Upper lobe of left lung (tissue), 6 donors: Measurements from ENCODE around the gene PPP6R3. TPM values are rescaled to one million over a fixed set of nuclear protein-coding genes. Genes with fewer than 3 reads are reported as not detected.

Experiments used
- ATAC-seq, 2 donors: fragments of 200-7000 bp; cut with Tn5 transposase; one replicate each; pipeline ENCODE4 v1.9.1; 2022; ENCODE audit warnings: mild to moderate bottlenecking in 2 of 2, moderate library complexity in 2 of 2; ENCODE audit not compliant: low FRiP score in 2 of 2
- DNase-seq, 2 donors: peaks; one replicate each; pipeline ENCODE4 v3.0.0-alpha.2; 2019 to 2020
- H3K27ac ChIP-seq, 4 donors: fragments of 200-600 bp; sonication (generic); one replicate each; pipeline ENCODE4 v1.5.1; 2016 to 2019
- H3K27me3 ChIP-seq, 4 donors: fragments of 200-600 bp; sonication (generic); one replicate each; pipeline ENCODE4 v1.5.1; 2017 to 2019
- H3K36me3 ChIP-seq, 4 donors: fragments of 200-600 bp; sonication (generic); one replicate each; pipeline ENCODE4 v1.5.1; 2016 to 2019
- H3K4me1 ChIP-seq, 4 donors: fragments of 200-600 bp; sonication (generic); one replicate each; pipeline ENCODE4 v1.5.1; 2018 to 2019
- H3K4me3 ChIP-seq, 4 donors: fragments of 200-600 bp; sonication (generic); one replicate each; pipeline ENCODE4 v1.5.1; 2017 to 2019; ENCODE audit warnings: mild to moderate bottlenecking in 2 of 4, moderate library complexity in 1 of 4
- H3K9me3 ChIP-seq, 4 donors: fragments of 200-600 bp; sonication (generic); one replicate each; pipeline ENCODE4 v1.5.1; 2018 to 2019
- EP300 ChIP-seq, 4 donors: sonication (generic); formaldehyde crosslinking; IDR thresholded peaks; one replicate each; pipeline ENCODE4 v1.5.1; 2017; ENCODE audit warnings: antibody characterized with exemption in 4 of 4, control low read depth in 2 of 4
- POLR2A ChIP-seq, 4 donors: fragments of 450-650 bp; IDR thresholded peaks; one replicate each; pipeline ENCODE4 v1.5.1; 2016 to 2017; ENCODE audit warnings: antibody characterized with exemption in 4 of 4, mild to moderate bottlenecking in 2 of 4
- POLR2AphosphoS5 ChIP-seq, 2 donors: sonication (generic); formaldehyde crosslinking; IDR thresholded peaks; one replicate each; pipeline ENCODE4 v1.5.1; 2017; ENCODE audit warnings: antibody characterized with exemption in 2 of 2
- WGBS, 2 donors: methylation state at CpG; one replicate each; pipeline ENCODE4 v1.1.5; 2017 to 2018; 5-methylcytosine and 5-hydroxymethylcytosine counted together
- total RNA-seq, 6 donors: library from RNA; depleted of rRNA in 4 of 6; stranded (reverse); fragments of >200 nt in 4 of 6; gene quantifications; one replicate each; pipeline versions ENCODE4 v1.1.0 to v1.2.1, GENCODE V29; 2016 to 2021
- TF ChIP-seq, protein P1 (sequence below), 6 experiments: fragments of 450-650 bp in 4 of 6; fragments of 200-600 bp in 2 of 6; sonication (generic) in 2 of 6; IDR thresholded peaks; one replicate each; pipeline ENCODE4 v1.5.1; 2016 to 2019; ENCODE audit warnings: antibody characterized with exemption in 6 of 6
- donor health status: DM: no; HTN: no; CAD: no; lungs with moderate emphysema.
- donor health status: DM: no; HTN: yes; CAD: no; lungs with severe emphysema.

Gene PPP6R3
- total RNA-seq, 6 donors from 2014 or later = 75.7 to 195 (median 114) TPM

GRCh38 chr11:68509066-68509465, 48.5 kb downstream of the PPP6R3 start:
- Histone ChIP-seq H3K27ac (no peak overlapping the region), H3K4me1 (peaks cover 19 to 57% (median 25%) of the 10 kb centered on the region in 4 donors), H3K9me3 (no peaks in the 10 kb centered on the region), H3K36me3 (peaks cover 0 to 6% (median 0%) of the 10 kb centered on the region in 4 donors), H3K27me3 (no peaks in the 10 kb centered on the region), H3K4me3 (no peak overlapping the region)
- 57 to 61% methylated on average over 4 of the region's 4 CpGs for WGBS, 2 donors
- no peak for ATAC-seq
- DNase-seq = no peak
- no peak for TF ChIP-seq EP300 (IDR thresholded peaks at IDR 0.05)
- TF ChIP-seq POLR2AphosphoS5 (IDR thresholded peaks at IDR 0.05) = no peak
- TF ChIP-seq, protein P1, sequence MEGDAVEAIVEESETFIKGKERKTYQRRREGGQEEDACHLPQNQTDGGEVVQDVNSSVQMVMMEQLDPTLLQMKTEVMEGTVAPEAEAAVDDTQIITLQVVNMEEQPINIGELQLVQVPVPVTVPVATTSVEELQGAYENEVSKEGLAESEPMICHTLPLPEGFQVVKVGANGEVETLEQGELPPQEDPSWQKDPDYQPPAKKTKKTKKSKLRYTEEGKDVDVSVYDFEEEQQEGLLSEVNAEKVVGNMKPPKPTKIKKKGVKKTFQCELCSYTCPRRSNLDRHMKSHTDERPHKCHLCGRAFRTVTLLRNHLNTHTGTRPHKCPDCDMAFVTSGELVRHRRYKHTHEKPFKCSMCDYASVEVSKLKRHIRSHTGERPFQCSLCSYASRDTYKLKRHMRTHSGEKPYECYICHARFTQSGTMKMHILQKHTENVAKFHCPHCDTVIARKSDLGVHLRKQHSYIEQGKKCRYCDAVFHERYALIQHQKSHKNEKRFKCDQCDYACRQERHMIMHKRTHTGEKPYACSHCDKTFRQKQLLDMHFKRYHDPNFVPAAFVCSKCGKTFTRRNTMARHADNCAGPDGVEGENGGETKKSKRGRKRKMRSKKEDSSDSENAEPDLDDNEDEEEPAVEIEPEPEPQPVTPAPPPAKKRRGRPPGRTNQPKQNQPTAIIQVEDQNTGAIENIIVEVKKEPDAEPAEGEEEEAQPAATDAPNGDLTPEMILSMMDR (IDR thresholded peaks at IDR 0.05) = no peak
- no peak for TF ChIP-seq POLR2A (IDR thresholded peaks at IDR 0.05)

DNA sequence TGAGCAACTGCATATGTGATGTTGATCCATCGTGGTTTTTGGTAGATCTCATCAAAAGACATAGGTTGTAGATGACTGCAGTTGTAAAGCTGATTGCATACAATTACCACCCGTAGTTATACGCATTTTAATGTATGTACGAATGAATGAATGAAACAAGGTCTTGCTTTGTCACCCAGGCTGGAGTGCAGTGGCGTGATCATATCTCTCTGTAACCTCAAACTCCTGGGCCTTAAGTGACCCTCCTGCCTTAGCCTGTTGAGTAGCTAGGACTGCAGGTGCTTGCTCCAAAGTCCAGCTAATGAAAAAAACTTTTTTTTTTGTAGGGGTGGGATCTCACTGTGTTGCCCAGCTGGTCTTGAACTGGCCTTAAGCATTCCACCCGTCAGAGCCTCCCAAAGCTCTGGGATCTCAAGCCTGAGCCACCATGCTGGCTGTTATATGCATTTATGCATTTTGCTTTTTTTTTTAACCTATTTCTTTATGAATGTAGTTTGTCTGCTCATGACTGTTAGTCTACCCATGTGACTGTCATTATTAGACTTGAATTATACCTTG, 53.5 kb downstream of the PPP6R3 start:
- Histone ChIP-seq H3K27ac (no peak overlapping the region), H3K4me3 (no peak overlapping the region), H3K4me1 (peaks cover 0 to 17% (median 3%) of the 10 kb centered on the region in 4 donors), H3K27me3 (no peaks in the 10 kb centered on the region), H3K9me3 (no peaks in the 10 kb centered on the region), H3K36me3 (peaks cover 0 to 6% (median 0%) of the 10 kb centered on the region in 4 donors)
- no peak for TF ChIP-seq POLR2A (IDR thresholded peaks at IDR 0.05)
- TF ChIP-seq, protein P1 (IDR thresholded peaks at IDR 0.05) = no peak
- no peak for TF ChIP-seq POLR2AphosphoS5 (IDR thresholded peaks at IDR 0.05)
- TF ChIP-seq EP300 (IDR thresholded peaks at IDR 0.05) = no peak
- DNase-seq = no peak
- ATAC-seq = no peak
- WGBS, 2 donors = 87 to 92% methylated on average over 6 of the region's 6 CpGs

GRCh38 chr11:68517121-68517741, 56.7 kb downstream of the PPP6R3 start:
- 79 to 82% methylated on average over 5 of the region's 5 CpGs for WGBS, 2 donors
- Histone ChIP-seq H3K27me3 (no peaks in the 10 kb centered on the region), H3K36me3 (peaks cover 0 to 34% (median 17%) of the 10 kb centered on the region in 4 donors), H3K27ac (no peak overlapping the region), H3K4me1 (peaks cover 0 to 7% (median 3%) of the 10 kb centered on the region in 4 donors), H3K4me3 (no peak overlapping the region), H3K9me3 (no peaks in the 10 kb centered on the region)
- ATAC-seq = no peak
- TF ChIP-seq POLR2A (IDR thresholded peaks at IDR 0.05) = no peak
- TF ChIP-seq, protein P1 (IDR thresholded peaks at IDR 0.05) = no peak
- TF ChIP-seq POLR2AphosphoS5 (IDR thresholded peaks at IDR 0.05) = no peak
- TF ChIP-seq EP300 (IDR thresholded peaks at IDR 0.05) = no peak
- no peak for DNase-seq

DNA sequence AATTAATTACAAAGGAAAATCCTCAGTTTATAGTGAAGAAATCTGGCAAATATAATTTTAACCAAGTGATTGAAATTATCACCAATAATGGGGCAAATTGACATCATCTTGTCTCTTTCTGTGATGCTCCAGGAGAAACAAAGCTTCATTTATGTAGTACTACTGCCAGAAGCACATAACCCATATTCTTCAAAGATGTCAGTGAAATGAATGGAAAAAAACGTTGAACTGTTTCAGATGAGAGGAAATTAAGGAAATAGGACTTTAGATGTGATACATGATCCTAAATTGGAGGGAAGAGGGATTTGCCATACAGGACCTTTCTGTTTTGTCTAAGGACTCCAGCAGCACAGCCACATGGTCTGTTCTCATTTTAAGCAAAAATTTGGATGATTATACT, 57.6 kb downstream of the PPP6R3 start:
- H3K4me1 ChIP-seq = peaks cover 0 to 6% (median 2%) of the 10 kb centered on the region in 4 donors
- H3K4me3 ChIP-seq = no peak overlapping the region
- no peak overlapping the region for H3K27ac ChIP-seq
- TF ChIP-seq, protein P1 (IDR thresholded peaks at IDR 0.05) = no peak
- no peak for TF ChIP-seq POLR2A (IDR thresholded peaks at IDR 0.05)
- no peak for TF ChIP-seq POLR2AphosphoS5 (IDR thresholded peaks at IDR 0.05)
- TF ChIP-seq EP300 (IDR thresholded peaks at IDR 0.05) = no peak
- H3K36me3 ChIP-seq = peaks cover 0 to 40% (median 20%) of the 10 kb centered on the region in 4 donors
- 32 to 43% methylated on average over 1 of the region's 1 CpG for WGBS, 2 donors
- no peak for DNase-seq
- no peaks in the 10 kb centered on the region for H3K9me3 ChIP-seq
- H3K27me3 ChIP-seq = no peaks in the 10 kb centered on the region
- no peak for ATAC-seq
